ENCODE data around the gene TPSD1. TPM values are rescaled to one million over a fixed set of nuclear protein-coding genes. Genes with fewer than 3 reads are reported as not detected.

TPSD1 gene
- total RNA-seq, 1 experiment from 2014 or later, result 0.31 TPM

DNA sequence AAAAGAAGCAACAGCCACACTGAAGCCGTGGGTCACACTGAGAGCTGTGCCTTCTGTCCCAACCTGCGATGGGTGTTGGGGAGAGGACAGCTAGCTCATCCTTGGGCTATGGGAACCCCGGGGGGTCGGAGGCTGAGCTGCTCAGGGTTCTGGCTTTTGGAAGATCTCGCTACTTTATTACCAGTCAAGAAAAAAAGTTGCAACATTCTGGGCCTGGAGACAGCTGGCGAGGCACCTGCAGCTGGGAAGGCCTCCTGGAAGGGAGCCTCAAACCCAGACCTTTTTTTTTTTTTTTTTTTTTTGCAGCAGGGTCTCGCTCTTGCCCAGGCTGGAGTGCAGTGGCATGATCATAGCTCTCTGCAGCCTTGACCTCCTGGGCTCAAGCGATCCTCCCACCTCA lies 24.9 kb downstream of the TPSD1 start (continued):
- TF ChIP-seq, protein P1, sequence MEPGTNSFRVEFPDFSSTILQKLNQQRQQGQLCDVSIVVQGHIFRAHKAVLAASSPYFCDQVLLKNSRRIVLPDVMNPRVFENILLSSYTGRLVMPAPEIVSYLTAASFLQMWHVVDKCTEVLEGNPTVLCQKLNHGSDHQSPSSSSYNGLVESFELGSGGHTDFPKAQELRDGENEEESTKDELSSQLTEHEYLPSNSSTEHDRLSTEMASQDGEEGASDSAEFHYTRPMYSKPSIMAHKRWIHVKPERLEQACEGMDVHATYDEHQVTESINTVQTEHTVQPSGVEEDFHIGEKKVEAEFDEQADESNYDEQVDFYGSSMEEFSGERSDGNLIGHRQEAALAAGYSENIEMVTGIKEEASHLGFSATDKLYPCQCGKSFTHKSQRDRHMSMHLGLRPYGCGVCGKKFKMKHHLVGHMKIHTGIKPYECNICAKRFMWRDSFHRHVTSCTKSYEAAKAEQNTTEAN (CRISPR knock-in tag; IDR thresholded peaks at IDR 0.05), result no peak

DNA sequence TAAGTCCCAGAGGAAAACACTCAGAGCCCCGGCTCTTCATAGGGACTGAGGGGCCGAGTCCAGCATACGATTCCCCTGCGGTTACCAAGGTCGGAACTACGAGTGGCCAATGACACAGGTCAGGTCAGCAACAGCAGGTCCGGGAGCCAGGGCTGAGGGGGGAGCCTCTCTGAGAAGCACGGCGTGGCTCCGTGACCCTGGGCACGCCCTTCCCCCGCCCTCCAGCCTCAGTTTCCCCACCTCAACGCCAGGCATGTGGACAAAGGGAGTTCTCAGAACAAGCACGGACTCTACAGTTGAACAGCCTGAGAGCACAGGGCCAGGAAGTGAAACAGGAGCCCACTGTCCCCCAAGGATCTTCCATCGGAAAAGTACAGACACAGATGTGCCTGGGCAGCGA lies 25.6 kb downstream of the TPSD1 start:
- no peaks in the 10 kb centered on the region for H3K9me3 Mint-ChIP-seq
- no peaks in the 10 kb centered on the region for H3K36me3 Mint-ChIP-seq
- peaks cover 8% of the 10 kb centered on the region for H3K27me3 Mint-ChIP-seq (ENCODE audit: low read depth)
- DNase-seq (ENCODE audit: low spot score) (no peak), ATAC-seq (no peak)
- POLR2A ChIA-PET, result no interaction called here
- peaks cover 10% of the 10 kb centered on the region for H3K4me1 Mint-ChIP-seq
- no peak overlapping the region for H3K4me3 Mint-ChIP-seq
- CTCF ChIA-PET, result interaction anchor here (1.6 kb wide), 1 partner anchor 8 kb away, joined by 5 read pairs; no protein-coding TSS in a partner anchor
- no peak overlapping the region for H3K27ac Mint-ChIP-seq
- TF ChIP-seq, protein P2, sequence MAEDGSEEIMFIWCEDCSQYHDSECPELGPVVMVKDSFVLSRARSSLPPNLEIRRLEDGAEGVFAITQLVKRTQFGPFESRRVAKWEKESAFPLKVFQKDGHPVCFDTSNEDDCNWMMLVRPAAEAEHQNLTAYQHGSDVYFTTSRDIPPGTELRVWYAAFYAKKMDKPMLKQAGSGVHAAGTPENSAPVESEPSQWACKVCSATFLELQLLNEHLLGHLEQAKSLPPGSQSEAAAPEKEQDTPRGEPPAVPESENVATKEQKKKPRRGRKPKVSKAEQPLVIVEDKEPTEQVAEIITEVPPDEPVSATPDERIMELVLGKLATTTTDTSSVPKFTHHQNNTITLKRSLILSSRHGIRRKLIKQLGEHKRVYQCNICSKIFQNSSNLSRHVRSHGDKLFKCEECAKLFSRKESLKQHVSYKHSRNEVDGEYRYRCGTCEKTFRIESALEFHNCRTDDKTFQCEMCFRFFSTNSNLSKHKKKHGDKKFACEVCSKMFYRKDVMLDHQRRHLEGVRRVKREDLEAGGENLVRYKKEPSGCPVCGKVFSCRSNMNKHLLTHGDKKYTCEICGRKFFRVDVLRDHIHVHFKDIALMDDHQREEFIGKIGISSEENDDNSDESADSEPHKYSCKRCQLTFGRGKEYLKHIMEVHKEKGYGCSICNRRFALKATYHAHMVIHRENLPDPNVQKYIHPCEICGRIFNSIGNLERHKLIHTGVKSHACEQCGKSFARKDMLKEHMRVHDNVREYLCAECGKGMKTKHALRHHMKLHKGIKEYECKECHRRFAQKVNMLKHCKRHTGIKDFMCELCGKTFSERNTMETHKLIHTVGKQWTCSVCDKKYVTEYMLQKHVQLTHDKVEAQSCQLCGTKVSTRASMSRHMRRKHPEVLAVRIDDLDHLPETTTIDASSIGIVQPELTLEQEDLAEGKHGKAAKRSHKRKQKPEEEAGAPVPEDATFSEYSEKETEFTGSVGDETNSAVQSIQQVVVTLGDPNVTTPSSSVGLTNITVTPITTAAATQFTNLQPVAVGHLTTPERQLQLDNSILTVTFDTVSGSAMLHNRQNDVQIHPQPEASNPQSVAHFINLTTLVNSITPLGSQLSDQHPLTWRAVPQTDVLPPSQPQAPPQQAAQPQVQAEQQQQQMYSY (CRISPR knock-in tag; IDR thresholded peaks at IDR 0.05), result no peak
- TF ChIP-seq, protein P3, sequence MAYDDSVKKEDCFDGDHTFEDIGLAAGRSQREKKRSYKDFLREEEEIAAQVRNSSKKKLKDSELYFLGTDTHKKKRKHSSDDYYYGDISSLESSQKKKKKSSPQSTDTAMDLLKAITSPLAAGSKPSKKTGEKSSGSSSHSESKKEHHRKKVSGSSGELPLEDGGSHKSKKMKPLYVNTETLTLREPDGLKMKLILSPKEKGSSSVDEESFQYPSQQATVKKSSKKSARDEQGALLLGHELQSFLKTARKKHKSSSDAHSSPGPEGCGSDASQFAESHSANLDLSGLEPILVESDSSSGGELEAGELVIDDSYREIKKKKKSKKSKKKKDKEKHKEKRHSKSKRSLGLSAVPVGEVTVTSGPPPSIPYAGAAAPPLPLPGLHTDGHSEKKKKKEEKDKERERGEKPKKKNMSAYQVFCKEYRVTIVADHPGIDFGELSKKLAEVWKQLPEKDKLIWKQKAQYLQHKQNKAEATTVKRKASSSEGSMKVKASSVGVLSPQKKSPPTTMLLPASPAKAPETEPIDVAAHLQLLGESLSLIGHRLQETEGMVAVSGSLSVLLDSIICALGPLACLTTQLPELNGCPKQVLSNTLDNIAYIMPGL (CRISPR knock-in tag; IDR thresholded peaks at IDR 0.05), result no peak
- TF ChIP-seq, protein P4, sequence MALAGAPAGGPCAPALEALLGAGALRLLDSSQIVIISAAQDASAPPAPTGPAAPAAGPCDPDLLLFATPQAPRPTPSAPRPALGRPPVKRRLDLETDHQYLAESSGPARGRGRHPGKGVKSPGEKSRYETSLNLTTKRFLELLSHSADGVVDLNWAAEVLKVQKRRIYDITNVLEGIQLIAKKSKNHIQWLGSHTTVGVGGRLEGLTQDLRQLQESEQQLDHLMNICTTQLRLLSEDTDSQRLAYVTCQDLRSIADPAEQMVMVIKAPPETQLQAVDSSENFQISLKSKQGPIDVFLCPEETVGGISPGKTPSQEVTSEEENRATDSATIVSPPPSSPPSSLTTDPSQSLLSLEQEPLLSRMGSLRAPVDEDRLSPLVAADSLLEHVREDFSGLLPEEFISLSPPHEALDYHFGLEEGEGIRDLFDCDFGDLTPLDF (CRISPR knock-in tag; IDR thresholded peaks at IDR 0.05), result no peak
- TF ChIP-seq ESRRA (CRISPR knock-in tag; IDR thresholded peaks at IDR 0.05; ENCODE audit: borderline replicate concordance) (no peak), NR3C1 (CRISPR knock-in tag; conservative IDR thresholded peaks at IDR 0.05; ENCODE audit: low read depth) (no peak), PRRX2 (CRISPR knock-in tag; IDR thresholded peaks at IDR 0.05) (no peak)
- TF ChIP-seq, protein P5, sequence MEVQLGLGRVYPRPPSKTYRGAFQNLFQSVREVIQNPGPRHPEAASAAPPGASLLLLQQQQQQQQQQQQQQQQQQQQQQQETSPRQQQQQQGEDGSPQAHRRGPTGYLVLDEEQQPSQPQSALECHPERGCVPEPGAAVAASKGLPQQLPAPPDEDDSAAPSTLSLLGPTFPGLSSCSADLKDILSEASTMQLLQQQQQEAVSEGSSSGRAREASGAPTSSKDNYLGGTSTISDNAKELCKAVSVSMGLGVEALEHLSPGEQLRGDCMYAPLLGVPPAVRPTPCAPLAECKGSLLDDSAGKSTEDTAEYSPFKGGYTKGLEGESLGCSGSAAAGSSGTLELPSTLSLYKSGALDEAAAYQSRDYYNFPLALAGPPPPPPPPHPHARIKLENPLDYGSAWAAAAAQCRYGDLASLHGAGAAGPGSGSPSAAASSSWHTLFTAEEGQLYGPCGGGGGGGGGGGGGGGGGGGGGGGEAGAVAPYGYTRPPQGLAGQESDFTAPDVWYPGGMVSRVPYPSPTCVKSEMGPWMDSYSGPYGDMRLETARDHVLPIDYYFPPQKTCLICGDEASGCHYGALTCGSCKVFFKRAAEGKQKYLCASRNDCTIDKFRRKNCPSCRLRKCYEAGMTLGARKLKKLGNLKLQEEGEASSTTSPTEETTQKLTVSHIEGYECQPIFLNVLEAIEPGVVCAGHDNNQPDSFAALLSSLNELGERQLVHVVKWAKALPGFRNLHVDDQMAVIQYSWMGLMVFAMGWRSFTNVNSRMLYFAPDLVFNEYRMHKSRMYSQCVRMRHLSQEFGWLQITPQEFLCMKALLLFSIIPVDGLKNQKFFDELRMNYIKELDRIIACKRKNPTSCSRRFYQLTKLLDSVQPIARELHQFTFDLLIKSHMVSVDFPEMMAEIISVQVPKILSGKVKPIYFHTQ (CRISPR knock-in tag; IDR thresholded peaks at IDR 0.05), result no peak
- TF ChIP-seq, protein P6, sequence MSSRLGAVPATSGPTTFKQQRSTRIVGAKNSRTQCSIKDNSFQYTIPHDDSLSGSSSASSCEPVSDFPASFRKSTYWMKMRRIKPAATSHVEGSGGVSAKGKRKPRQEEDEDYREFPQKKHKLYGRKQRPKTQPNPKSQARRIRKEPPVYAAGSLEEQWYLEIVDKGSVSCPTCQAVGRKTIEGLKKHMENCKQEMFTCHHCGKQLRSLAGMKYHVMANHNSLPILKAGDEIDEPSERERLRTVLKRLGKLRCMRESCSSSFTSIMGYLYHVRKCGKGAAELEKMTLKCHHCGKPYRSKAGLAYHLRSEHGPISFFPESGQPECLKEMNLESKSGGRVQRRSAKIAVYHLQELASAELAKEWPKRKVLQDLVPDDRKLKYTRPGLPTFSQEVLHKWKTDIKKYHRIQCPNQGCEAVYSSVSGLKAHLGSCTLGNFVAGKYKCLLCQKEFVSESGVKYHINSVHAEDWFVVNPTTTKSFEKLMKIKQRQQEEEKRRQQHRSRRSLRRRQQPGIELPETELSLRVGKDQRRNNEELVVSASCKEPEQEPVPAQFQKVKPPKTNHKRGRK (CRISPR knock-in tag; IDR thresholded peaks at IDR 0.05; ENCODE audit: borderline replicate concordance), result no peak
- TF ChIP-seq, protein P7, sequence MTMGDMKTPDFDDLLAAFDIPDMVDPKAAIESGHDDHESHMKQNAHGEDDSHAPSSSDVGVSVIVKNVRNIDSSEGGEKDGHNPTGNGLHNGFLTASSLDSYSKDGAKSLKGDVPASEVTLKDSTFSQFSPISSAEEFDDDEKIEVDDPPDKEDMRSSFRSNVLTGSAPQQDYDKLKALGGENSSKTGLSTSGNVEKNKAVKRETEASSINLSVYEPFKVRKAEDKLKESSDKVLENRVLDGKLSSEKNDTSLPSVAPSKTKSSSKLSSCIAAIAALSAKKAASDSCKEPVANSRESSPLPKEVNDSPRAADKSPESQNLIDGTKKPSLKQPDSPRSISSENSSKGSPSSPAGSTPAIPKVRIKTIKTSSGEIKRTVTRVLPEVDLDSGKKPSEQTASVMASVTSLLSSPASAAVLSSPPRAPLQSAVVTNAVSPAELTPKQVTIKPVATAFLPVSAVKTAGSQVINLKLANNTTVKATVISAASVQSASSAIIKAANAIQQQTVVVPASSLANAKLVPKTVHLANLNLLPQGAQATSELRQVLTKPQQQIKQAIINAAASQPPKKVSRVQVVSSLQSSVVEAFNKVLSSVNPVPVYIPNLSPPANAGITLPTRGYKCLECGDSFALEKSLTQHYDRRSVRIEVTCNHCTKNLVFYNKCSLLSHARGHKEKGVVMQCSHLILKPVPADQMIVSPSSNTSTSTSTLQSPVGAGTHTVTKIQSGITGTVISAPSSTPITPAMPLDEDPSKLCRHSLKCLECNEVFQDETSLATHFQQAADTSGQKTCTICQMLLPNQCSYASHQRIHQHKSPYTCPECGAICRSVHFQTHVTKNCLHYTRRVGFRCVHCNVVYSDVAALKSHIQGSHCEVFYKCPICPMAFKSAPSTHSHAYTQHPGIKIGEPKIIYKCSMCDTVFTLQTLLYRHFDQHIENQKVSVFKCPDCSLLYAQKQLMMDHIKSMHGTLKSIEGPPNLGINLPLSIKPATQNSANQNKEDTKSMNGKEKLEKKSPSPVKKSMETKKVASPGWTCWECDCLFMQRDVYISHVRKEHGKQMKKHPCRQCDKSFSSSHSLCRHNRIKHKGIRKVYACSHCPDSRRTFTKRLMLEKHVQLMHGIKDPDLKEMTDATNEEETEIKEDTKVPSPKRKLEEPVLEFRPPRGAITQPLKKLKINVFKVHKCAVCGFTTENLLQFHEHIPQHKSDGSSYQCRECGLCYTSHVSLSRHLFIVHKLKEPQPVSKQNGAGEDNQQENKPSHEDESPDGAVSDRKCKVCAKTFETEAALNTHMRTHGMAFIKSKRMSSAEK (CRISPR knock-in tag; IDR thresholded peaks at IDR 0.05; ENCODE audit: borderline replicate concordance), result no peak
- TF ChIP-seq, protein P8, sequence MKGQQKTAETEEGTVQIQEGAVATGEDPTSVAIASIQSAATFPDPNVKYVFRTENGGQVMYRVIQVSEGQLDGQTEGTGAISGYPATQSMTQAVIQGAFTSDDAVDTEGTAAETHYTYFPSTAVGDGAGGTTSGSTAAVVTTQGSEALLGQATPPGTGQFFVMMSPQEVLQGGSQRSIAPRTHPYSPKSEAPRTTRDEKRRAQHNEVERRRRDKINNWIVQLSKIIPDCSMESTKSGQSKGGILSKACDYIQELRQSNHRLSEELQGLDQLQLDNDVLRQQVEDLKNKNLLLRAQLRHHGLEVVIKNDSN (CRISPR knock-in tag; IDR thresholded peaks at IDR 0.05), result no peak
- TF ChIP-seq, protein P9, sequence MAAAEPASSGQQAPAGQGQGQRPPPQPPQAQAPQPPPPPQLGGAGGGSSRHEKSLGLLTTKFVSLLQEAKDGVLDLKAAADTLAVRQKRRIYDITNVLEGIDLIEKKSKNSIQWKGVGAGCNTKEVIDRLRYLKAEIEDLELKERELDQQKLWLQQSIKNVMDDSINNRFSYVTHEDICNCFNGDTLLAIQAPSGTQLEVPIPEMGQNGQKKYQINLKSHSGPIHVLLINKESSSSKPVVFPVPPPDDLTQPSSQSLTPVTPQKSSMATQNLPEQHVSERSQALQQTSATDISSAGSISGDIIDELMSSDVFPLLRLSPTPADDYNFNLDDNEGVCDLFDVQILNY (CRISPR knock-in tag; IDR thresholded peaks at IDR 0.05), result no peak
- TF ChIP-seq, protein P10, sequence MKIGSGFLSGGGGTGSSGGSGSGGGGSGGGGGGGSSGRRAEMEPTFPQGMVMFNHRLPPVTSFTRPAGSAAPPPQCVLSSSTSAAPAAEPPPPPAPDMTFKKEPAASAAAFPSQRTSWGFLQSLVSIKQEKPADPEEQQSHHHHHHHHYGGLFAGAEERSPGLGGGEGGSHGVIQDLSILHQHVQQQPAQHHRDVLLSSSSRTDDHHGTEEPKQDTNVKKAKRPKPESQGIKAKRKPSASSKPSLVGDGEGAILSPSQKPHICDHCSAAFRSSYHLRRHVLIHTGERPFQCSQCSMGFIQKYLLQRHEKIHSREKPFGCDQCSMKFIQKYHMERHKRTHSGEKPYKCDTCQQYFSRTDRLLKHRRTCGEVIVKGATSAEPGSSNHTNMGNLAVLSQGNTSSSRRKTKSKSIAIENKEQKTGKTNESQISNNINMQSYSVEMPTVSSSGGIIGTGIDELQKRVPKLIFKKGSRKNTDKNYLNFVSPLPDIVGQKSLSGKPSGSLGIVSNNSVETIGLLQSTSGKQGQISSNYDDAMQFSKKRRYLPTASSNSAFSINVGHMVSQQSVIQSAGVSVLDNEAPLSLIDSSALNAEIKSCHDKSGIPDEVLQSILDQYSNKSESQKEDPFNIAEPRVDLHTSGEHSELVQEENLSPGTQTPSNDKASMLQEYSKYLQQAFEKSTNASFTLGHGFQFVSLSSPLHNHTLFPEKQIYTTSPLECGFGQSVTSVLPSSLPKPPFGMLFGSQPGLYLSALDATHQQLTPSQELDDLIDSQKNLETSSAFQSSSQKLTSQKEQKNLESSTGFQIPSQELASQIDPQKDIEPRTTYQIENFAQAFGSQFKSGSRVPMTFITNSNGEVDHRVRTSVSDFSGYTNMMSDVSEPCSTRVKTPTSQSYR (CRISPR knock-in tag; IDR thresholded peaks at IDR 0.05), result no peak

Measured in WTC11 (cell line).